Spleen (tissue), 11 donors: ENCODE data around the gene AURKA. TPM values are rescaled to one million over a fixed set of nuclear protein-coding genes. Genes with fewer than 3 reads are reported as not detected.

Experiments
- DNase-seq: peaks from one replicate; pipeline ENCODE4 v3.0.0-alpha.2; 2020
- H3K27ac ChIP-seq, 8 donors: fragments of 200-600 bp; sonication (generic) in 7 of 8; 1 replicate in 4 of 8; 2 replicates in 4 of 8; pipeline versions ENCODE4 v1.5.0 to v1.8.0; 2016 to 2021; ENCODE audit warnings: inconsistent platforms in 4 of 8, mild to moderate bottlenecking in 4 of 8, moderate library complexity in 1 of 8
- H3K27me3 ChIP-seq, 7 donors: fragments of 200-600 bp; sonication (generic) in 6 of 7; replicated peaks in 1 of 7; 1 replicate in 4 of 7; 2 replicates in 3 of 7; pipeline versions ENCODE4 v1.5.0 to v1.8.0; 2016 to 2021; ENCODE audit warnings: inconsistent platforms in 3 of 7, mild to moderate bottlenecking in 1 of 7
- H3K36me3 ChIP-seq, 6 donors: fragments of 200-600 bp; sonication (generic) in 5 of 6; 1 replicate in 4 of 6; 2 replicates in 2 of 6; pipeline versions ENCODE4 v1.5.0 to v1.8.0; 2016 to 2021; ENCODE audit warnings: inconsistent platforms in 2 of 6
- H3K4me1 ChIP-seq, 6 donors: fragments of 200-600 bp; sonication (generic) in 5 of 6; 1 replicate in 3 of 6; 2 replicates in 3 of 6; pipeline versions ENCODE4 v1.5.0 to v1.8.0; 2016 to 2021; ENCODE audit warnings: inconsistent platforms in 3 of 6
- H3K4me3 ChIP-seq, 8 donors: fragments of 200-600 bp; sonication (generic) in 7 of 8; 1 replicate in 4 of 8; 2 replicates in 4 of 8; pipeline versions ENCODE4 v1.5.0 to v1.8.0; 2016 to 2021; ENCODE audit warnings: inconsistent platforms in 4 of 8, mild to moderate bottlenecking in 4 of 8, moderate library complexity in 2 of 8
- H3K9me3 ChIP-seq, 8 donors: fragments of 200-600 bp; sonication (generic) in 7 of 8; 1 replicate in 4 of 8; 2 replicates in 4 of 8; pipeline versions ENCODE4 v1.5.0 to v1.8.0; 2016 to 2021; ENCODE audit warnings: inconsistent platforms in 4 of 8
- CTCF ChIP-seq, 11 experiments: fragments of 200-600 bp in 7 of 11; fragments of 450-650 bp in 4 of 11; sonication (generic) in 4 of 11; IDR thresholded peaks in 8 of 11; conservative IDR thresholded peaks in 3 of 11; 1 replicate in 7 of 11; 2 replicates in 4 of 11; pipeline versions ENCODE4 v1.4.0 to v1.8.0; 2016 to 2021; ENCODE audit warnings: antibody characterized with exemption in 11 of 11, inconsistent platforms in 4 of 11, mild to moderate bottlenecking in 1 of 11
- POLR2A ChIP-seq, 3 donors: fragments of 450-650 bp; IDR thresholded peaks; one replicate each; pipeline ENCODE4 v1.5.1; 2017; ENCODE audit warnings: antibody characterized with exemption in 3 of 3, mild to moderate bottlenecking in 1 of 3
- POLR2AphosphoS5 ChIP-seq, 3 donors: sonication (generic); formaldehyde crosslinking; IDR thresholded peaks; one replicate each; pipeline ENCODE4 v1.5.1; 2017; ENCODE audit warnings: antibody characterized with exemption in 3 of 3
- WGBS, 5 donors: extraction: QIAGEN DNeasy Blood & Tissue Kit in 3 of 5; methylation state at CpG; one replicate each; pipeline versions ENCODE4 v1.1.5 to v1.1.7; 2013 to 2018; 5-methylcytosine and 5-hydroxymethylcytosine counted together
- intact Hi-C: fragments of 100-400 bp; cut with DNase I; formaldehyde crosslinking; loops from one replicate; pipeline ENCODE4 v1.15.0; 2023; ENCODE audit warnings: low total_unique reads
- polyA plus RNA-seq, 3 donors: library from polyadenylated mRNA; stranded (reverse); fragments of 200-250 nt; gene quantifications; one replicate each; pipeline ENCODE4 v1.2.1, GENCODE V29; 2013
- total RNA-seq, 7 donors: library from RNA; depleted of rRNA in 3 of 7; stranded (reverse); fragments of >200 nt in 3 of 7; fragmentation: NEBNext Ultra II Directional in 4 of 7; extraction: Animal tissue kit (Norgen Biotek cat#: 25700) in 4 of 7; gene quantifications; one replicate each; pipeline versions ENCODE4 v1.1.0 to v1.2.1, GENCODE V29; 2016 to 2021
- donor health status: healthy with polysubstance abuse.
- donor health status: DM: no; HTN: no; CAD: no; lungs with moderate emphysema.
- donor health status: DM: no; HTN: no; CAD: no.
- donor health status: Bipolar disorder and iron deficiency.
- donor health status: healthy.
- donor health status: DM: no; HTN: no; CAD: no.
- donor health status: DM: yes; HTN: yes; CAD: no.

Gene AURKA
- total and polyA plus RNA-seq, 10 donors: 1.6 to 10.0 (median 6.1) TPM

GRCh38 chr20:56383334-56383733 lies 8.7 kb downstream of the AURKA start:
- Histone ChIP-seq H3K27me3 (no peaks in the 10 kb centered on the region), H3K4me3 (no peak overlapping the region), H3K4me1 (no peaks in the 10 kb centered on the region), H3K9me3 (no peaks in the 10 kb centered on the region), H3K27ac (no peak overlapping the region), H3K36me3 (peaks cover 0 to 79% (median 7%) of the 10 kb centered on the region in 6 donors)
- 88 to 96% (median 94%) methylated on average over 8 of the region's 8 CpGs for WGBS, 5 donors
- no peak for DNase-seq
- TF ChIP-seq POLR2A (IDR thresholded peaks at IDR 0.05) (no peak), CTCF (IDR thresholded peaks at IDR 0.05 in 8 of 11, conservative IDR thresholded peaks at IDR 0.05 in 3 of 11) (no peak), POLR2AphosphoS5 (IDR thresholded peaks at IDR 0.05) (no peak)
- intact Hi-C loops: no loop called here

GRCh38 chr20:56382696-56383095 lies 9.3 kb downstream of the AURKA start:
- WGBS, 5 donors: 83 to 95% (median 94%) methylated on average over 4 of the region's 4 CpGs
- DNase-seq: no peak
- TF ChIP-seq POLR2A (IDR thresholded peaks at IDR 0.05): no peak

GRCh38 chr20:56381501-56381900 lies 10.5 kb downstream of the AURKA start:
- TF ChIP-seq CTCF (IDR thresholded peaks at IDR 0.05 in 8 of 11, conservative IDR thresholded peaks at IDR 0.05 in 3 of 11) (no peak), POLR2A (IDR thresholded peaks at IDR 0.05) (no peak), POLR2AphosphoS5 (IDR thresholded peaks at IDR 0.05) (no peak)
- H3K9me3 ChIP-seq: no peaks in the 10 kb centered on the region
- 82 to 93% (median 89%) methylated on average over 1 of the region's 1 CpG for WGBS, 5 donors
- intact Hi-C loops: no loop called here
- H3K36me3 ChIP-seq: peaks cover 0 to 76% (median 10%) of the 10 kb centered on the region in 6 donors
- peaks cover 0 to 4% (median 0%) of the 10 kb centered on the region in 6 donors for H3K4me1 ChIP-seq
- no peak overlapping the region for H3K27ac ChIP-seq
- DNase-seq: no peak
- no peak overlapping the region for H3K4me3 ChIP-seq
- H3K27me3 ChIP-seq: no peaks in the 10 kb centered on the region

More at GRCh38 chr20:56382696-56383095, 9.3 kb downstream of the AURKA start:
- intact Hi-C loops: no loop called here
- no peaks in the 10 kb centered on the region for H3K4me1 ChIP-seq
- H3K4me3 ChIP-seq: no peak overlapping the region
- no peaks in the 10 kb centered on the region for H3K9me3 ChIP-seq
- no peak overlapping the region for H3K27ac ChIP-seq
- H3K27me3 ChIP-seq: no peaks in the 10 kb centered on the region
- peaks cover 0 to 79% (median 10%) of the 10 kb centered on the region in 6 donors for H3K36me3 ChIP-seq

- no peaks in the 10 kb centered on the region for H3K9me3 ChIP-seq
- peaks cover 0 to 65% (median 7%) of the 10 kb centered on the region in 6 donors for H3K36me3 ChIP-seq
- no peaks in the 10 kb centered on the region for H3K27me3 ChIP-seq
- WGBS, 5 donors: 31 to 61% (median 58%) methylated on average over 1 of the region's 1 CpG
- intact Hi-C loops: no loop called here
- no peak overlapping the region for H3K27ac ChIP-seq
- no peak overlapping the region for H3K4me3 ChIP-seq
- TF ChIP-seq POLR2A (IDR thresholded peaks at IDR 0.05): no peak
- no peak for TF ChIP-seq POLR2AphosphoS5 (IDR thresholded peaks at IDR 0.05)
- no peak for TF ChIP-seq CTCF (IDR thresholded peaks at IDR 0.05 in 8 of 11, conservative IDR thresholded peaks at IDR 0.05 in 3 of 11)
- DNase-seq: no peak
- H3K4me1 ChIP-seq: peaks cover 0 to 4% (median 0%) of the 10 kb centered on the region in 6 donors
Observed at GRCh38 chr20:56380375-56380774, 11.6 kb downstream of the AURKA start.

GRCh38 chr20:56378386-56378785 lies 13.6 kb downstream of the AURKA start:
- peaks cover 0 to 48% (median 4%) of the 10 kb centered on the region in 6 donors for H3K36me3 ChIP-seq
- no peaks in the 10 kb centered on the region for H3K27me3 ChIP-seq
- 87 to 98% (median 94%) methylated on average over 3 of the region's 3 CpGs for WGBS, 5 donors
- no peak for DNase-seq
- intact Hi-C loops: no loop called here
- peaks cover 0 to 18% (median 0%) of the 10 kb centered on the region in 6 donors for H3K4me1 ChIP-seq
- H3K9me3 ChIP-seq: no peaks in the 10 kb centered on the region
- H3K4me3 ChIP-seq: no peak overlapping the region
- H3K27ac ChIP-seq: no peak overlapping the region
- TF ChIP-seq POLR2A (IDR thresholded peaks at IDR 0.05) (no peak), CTCF (IDR thresholded peaks at IDR 0.05 in 8 of 11, conservative IDR thresholded peaks at IDR 0.05 in 3 of 11) (no peak), POLR2AphosphoS5 (IDR thresholded peaks at IDR 0.05) (no peak)
